ENCODE data around the gene DOK7.

The DOK7 gene

GRCh38 chr4:3463556-3464348 is 646 bp downstream of the DOK7 start:
- no peak for DNase-seq (ENCODE audit: low read depth)

- no peak for DNase-seq (ENCODE audit: low read depth)
Observed at GRCh38 chr4:3464349-3464905, 1.3 kb downstream of the DOK7 start.

GRCh38 chr4:3464911-3465697 is 2.0 kb downstream of the DOK7 start:
- DNase-seq (ENCODE audit: low read depth): no peak

- DNase-seq (ENCODE audit: low read depth): no peak
Observed at GRCh38 chr4:3465698-3466671, 2.9 kb downstream of the DOK7 start.

- no peak for DNase-seq (ENCODE audit: low read depth)
Observed at GRCh38 chr4:3466691-3467600, 3.8 kb downstream of the DOK7 start.

- DNase-seq (ENCODE audit: low read depth): no peak
Observed at GRCh38 chr4:3467601-3468031, 4.5 kb downstream of the DOK7 start.

GRCh38 chr4:3468154-3468553 is 5.0 kb downstream of the DOK7 start:
- DNase-seq (ENCODE audit: low read depth): no peak

- no peak for DNase-seq (ENCODE audit: low read depth)
Observed at GRCh38 chr4:3468804-3469203, 5.7 kb downstream of the DOK7 start.

- DNase-seq (ENCODE audit: low read depth): no peak
Observed at GRCh38 chr4:3469386-3470243, 6.5 kb downstream of the DOK7 start.

- no peak for DNase-seq (ENCODE audit: low read depth)
Observed at GRCh38 chr4:3470244-3471097, 7.4 kb downstream of the DOK7 start.

GRCh38 chr4:3471098-3471760 is 8.1 kb downstream of the DOK7 start:
- no peak for DNase-seq (ENCODE audit: low read depth)

- no peak for DNase-seq (ENCODE audit: low read depth)
Observed at GRCh38 chr4:3471886-3472285, 8.8 kb downstream of the DOK7 start.

GRCh38 chr4:3472411-3473141 is 9.5 kb downstream of the DOK7 start:
- DNase-seq (ENCODE audit: low read depth): no peak

- DNase-seq (ENCODE audit: low read depth): no peak
Observed at GRCh38 chr4:3473181-3473950, 10.3 kb downstream of the DOK7 start.

GRCh38 chr4:3473996-3474765 is 11.1 kb downstream of the DOK7 start:
- no peak for DNase-seq (ENCODE audit: low read depth)

All from stimulated activated CD8-positive, alpha-beta memory T cell treated with anti-CD3 and anti-CD28 coated beads, Interleukin-12 subunit alpha, Interleukin-12 subunit beta, amount 100 ng/mL, for 1 hour (primary cell).